ENCODE results near the gene SEMA7A. TPM values are rescaled to one million over a fixed set of nuclear protein-coding genes. Genes with fewer than 3 reads are reported as not detected.
"Not testable (repeated sequence)": the region's sequence is repeated elsewhere in the genome, so short reads cannot be mapped to it uniquely, and the experiment has no call there.

The SEMA7A gene
- total RNA-seq, 3 donors from 2014 or later, result 187 to 215 (median 195) TPM

DNA sequence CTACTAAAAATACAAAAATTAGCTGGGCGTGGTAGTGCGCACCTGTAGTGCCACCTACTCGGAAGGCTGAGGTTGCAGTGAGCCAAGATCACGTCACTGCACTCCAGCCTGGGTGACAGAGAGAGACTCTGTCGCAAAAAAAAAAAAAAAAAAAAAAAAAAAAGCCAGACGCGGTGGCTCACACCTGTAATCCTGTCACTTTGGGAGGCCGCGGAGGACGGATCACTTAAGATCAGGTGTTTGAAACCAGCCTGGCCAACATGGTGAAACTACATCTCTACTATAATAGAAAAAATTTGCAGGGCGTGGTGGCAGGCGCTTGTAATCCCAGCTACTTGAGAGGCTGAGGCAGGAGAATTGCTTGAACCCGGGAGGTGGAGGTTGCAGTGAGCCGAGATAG, 26.0 kb upstream of the SEMA7A start:
- Mint-ChIP-seq H3K36me3 (ENCODE audit: insufficient read depth) (peaks cover 13% of the 10 kb centered on the region), H3K4me3 (peak overlapping the region; percentile 98), H3K4me1 (ENCODE audit: low read depth) (peaks cover 35% of the 10 kb centered on the region)
- not testable (repeated sequence) for H3K9me3 Mint-ChIP-seq; DNase-seq; H3K27me3 Mint-ChIP-seq (ENCODE audit: low read depth); ATAC-seq

DNA sequence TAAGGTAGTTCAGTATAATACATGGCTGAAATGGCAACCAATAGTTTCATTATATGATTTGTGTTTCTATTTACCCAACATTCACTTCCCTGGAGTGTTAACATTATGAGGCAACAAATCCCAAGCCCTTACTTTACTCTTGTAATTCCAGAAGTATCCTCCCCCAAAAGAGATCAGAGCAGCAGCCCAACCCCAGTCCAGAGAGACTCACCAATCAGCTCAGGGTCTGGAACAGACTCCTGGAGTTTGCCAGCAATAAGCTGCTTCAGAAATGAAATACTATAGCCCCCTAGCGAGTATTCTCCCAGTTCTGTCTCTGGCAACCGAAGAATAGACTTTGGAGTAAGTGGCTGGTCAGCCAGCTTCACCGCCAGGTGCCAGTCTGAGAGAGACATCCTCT, 24.7 kb upstream of the SEMA7A start:
- ATAC-seq (no peak), DNase-seq (no peak)
- Mint-ChIP-seq H3K27me3 (ENCODE audit: low read depth) (no peaks in the 10 kb centered on the region), H3K36me3 (ENCODE audit: insufficient read depth) (peaks cover 13% of the 10 kb centered on the region), H3K4me1 (ENCODE audit: low read depth) (peaks cover 37% of the 10 kb centered on the region), H3K4me3 (no peak overlapping the region), H3K9me3 (no peaks in the 10 kb centered on the region)

DNA sequence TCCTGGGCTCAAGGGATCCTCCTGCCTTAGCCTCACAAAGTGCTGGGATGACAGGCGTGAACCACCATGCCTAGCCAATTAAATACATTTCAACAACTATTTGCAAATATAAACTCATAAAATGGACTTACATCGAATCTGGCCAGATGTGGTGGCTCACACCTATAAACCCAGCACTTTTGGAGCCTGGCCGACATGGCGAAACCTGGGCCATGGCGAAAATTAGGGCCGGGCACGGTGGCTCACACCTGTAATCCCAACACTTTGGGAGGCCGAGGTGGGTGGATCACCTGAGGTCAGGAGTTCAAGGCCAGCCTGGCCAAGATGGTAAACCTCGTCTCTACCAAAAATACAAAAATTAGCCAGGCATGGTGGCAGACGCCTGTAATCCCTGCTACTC, 23.3 kb upstream of the SEMA7A start:
- Mint-ChIP-seq H3K36me3 (ENCODE audit: insufficient read depth) (peaks cover 13% of the 10 kb centered on the region), H3K4me1 (ENCODE audit: low read depth) (peaks cover 27% of the 10 kb centered on the region)
- DNase-seq; H3K4me3 Mint-ChIP-seq; ATAC-seq; H3K27me3 Mint-ChIP-seq (ENCODE audit: low read depth); H3K9me3 Mint-ChIP-seq: not testable (repeated sequence)

DNA sequence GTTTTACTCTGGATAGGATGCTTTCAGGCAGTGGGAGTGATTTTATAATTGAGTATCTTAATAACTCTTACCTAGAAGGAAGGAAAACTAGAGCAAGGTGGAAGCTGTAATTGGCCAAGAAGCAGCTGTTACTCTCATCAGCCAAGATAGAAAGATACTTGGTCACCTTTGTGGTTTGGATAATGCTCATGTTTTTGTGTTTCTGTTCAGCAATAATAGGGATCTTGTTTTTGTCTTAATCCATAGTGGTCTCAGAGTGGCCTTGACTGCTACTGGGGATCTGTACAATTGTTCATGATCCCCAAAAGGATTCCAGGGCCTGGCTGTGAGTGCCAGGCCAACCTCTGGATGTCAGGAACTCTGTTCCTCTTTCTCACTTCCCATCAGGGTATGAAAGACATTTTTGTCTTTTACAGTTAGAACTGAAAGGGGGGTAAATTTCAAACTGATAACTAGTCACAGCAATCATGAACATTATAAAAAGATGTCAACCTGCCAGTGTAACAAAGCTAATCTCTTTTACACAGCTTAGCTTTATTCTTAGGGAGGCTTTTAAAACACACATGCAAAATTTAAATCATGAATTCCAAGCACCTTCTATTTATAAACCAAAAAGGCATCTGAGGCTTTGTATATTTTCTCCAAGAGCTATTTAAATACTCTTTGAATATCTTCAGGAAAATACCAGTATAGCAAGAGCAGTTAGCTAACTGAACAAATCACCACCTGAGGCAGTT, 21.2 kb upstream of the SEMA7A start:
- no peak for ATAC-seq
- Mint-ChIP-seq H3K4me1 (ENCODE audit: low read depth) (peaks cover 15% of the 10 kb centered on the region), H3K4me3 (no peak overlapping the region), H3K27me3 (ENCODE audit: low read depth) (no peaks in the 10 kb centered on the region), H3K9me3 (no peaks in the 10 kb centered on the region), H3K36me3 (ENCODE audit: insufficient read depth) (peaks cover 31% of the 10 kb centered on the region)
- DNase-seq, result no peak

DNA sequence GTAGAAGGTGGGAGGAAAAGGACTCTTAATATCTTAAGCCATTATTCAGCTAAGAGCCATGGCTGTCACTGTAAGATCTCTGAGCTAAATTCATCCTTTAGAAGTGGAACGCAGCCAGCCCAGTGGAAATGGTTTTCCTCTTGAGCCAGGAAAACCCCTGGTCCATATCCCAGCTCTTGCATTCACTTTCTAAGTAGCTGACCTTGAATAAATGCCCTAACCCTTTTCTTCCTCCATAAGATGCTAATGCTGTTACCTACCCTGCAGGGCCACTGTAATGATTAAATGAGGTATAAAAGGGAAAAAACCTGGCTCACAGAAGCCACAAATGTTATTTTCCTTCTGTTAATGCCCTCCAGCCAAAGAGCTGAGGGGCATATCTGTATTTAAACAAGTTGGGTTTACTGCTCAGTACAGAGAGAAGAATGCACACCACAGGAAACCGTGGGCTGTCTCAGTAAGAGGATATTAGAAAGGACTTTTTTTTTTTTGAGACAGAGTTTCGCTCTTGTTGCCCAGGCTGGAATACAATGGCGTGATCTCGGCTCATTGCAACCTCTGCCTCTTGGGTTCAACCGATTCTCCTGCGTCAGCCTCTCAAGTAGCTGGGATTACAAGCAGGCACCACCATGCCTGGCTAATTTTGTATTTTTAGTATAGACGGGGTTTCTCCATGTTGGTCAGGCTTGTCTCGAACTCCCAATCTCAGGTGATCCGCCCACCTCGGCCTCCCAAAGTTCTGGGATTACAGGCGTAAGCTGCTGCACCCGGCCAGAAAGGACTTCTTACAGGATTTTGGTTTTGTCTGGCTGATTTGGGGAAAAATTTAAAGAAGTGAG, 20.4 kb upstream of the SEMA7A start:
- ATAC-seq, result no peak
- Mint-ChIP-seq H3K36me3 (ENCODE audit: insufficient read depth) (peaks cover 38% of the 10 kb centered on the region), H3K4me1 (ENCODE audit: low read depth) (peaks cover 15% of the 10 kb centered on the region), H3K9me3 (no peaks in the 10 kb centered on the region), H3K27me3 (ENCODE audit: low read depth) (no peaks in the 10 kb centered on the region), H3K4me3 (no peak overlapping the region)
- DNase-seq, result no peak

DNA sequence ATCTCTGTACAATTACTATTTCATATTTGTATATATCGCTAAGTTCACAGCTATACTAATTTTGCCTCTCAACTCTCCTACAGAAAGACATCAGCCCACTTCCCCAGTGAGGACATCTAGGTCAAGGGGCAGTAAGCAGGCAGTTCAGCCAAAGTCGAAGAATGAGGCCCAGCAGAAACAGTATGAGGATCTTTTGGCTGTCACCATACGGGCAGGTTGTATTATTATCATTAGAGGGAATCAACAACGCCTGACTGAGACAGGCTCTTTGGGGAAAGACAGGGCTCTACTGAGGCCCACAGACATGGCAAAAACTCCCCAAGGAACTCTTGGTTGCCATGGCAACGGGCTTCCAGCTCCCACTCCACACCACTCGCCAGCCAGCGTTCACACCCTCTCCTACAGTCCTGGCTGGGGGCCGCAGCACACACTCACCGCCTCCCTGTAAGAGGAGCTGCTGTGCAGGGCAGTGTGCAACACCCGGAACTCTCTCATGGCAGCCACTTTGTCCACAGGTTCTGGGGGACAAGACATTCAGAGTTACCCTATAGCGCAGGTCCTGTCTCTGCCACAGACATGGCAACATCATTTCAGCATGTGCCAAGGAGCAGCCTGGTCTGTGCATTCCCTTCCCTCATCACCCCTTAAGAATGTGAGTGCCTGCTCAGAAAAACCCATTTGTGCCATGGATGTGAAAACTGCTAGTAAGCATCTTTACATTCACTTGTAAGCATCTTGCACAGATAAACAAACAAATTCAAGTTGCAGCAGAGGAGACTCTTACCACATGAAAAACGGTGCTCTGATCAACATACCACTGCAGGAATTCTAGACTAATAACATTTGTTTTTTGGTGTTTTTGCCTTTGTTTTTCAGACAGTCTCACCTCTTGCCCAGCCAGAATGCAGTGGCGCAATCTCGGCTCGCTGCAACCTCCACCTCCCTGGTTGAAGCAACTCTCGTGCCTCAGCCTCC, 18.4 kb upstream of the SEMA7A start:
- H3K36me3 Mint-ChIP-seq (ENCODE audit: insufficient read depth), result peaks cover 42% of the 10 kb centered on the region
- H3K27me3 Mint-ChIP-seq (ENCODE audit: low read depth), result no peaks in the 10 kb centered on the region
- no peak for ATAC-seq
- peaks cover 10% of the 10 kb centered on the region for H3K4me1 Mint-ChIP-seq (ENCODE audit: low read depth)
- H3K4me3 Mint-ChIP-seq, result no peak overlapping the region
- no peaks in the 10 kb centered on the region for H3K9me3 Mint-ChIP-seq
- no peak for DNase-seq

DNA sequence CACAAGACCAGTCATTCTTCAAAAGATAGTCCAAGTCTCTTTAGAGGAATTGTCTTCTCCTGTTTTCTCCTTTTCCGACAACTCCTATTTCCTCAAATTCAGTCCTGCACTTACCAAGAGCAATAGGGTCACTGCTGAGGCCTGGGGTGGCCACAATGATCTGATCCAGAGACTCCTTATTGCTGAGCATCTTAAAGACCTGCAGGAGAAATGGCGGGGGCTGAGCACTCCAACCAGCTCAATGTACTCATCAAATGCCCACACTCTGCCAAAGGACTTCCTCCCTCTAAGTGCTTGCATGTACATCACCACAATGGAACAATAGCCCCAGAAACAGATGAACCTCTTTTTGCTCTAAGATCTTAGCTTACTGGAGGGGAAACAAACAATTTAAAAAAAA, 17.6 kb upstream of the SEMA7A start:
- Mint-ChIP-seq H3K36me3 (ENCODE audit: insufficient read depth) (peaks cover 46% of the 10 kb centered on the region), H3K4me3 (no peak overlapping the region), H3K4me1 (ENCODE audit: low read depth) (peaks cover 10% of the 10 kb centered on the region), H3K9me3 (no peaks in the 10 kb centered on the region), H3K27me3 (ENCODE audit: low read depth) (no peaks in the 10 kb centered on the region)
- no peak for ATAC-seq
- DNase-seq, result no peak

DNA sequence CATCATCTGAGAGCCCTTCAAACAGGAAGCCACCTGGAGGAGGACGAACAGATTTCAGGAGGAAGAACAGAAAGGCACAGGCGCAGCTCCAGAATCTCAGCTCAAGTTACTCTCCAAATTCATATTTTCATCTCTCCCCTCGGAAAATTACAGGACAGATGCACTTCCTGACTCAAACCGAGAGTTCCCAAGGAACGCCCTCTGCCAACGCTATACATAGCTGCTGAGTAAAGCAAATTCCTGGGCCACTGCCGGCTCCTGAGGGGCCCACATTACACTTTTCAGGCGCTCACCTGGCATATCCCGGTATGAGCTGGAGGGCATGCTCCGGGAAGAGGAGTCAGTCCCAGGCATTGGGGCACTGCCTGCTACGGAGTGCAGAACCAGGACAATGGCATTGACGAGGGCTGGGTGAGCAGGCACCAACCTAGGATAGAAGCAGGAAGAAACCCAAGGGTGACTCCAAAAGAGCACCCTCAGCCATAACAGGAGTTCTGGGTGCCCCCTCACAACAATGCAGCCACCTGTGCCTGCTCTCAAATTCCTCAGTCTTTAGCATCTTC, 16.0 kb upstream of the SEMA7A start:
- Mint-ChIP-seq H3K9me3 (no peaks in the 10 kb centered on the region), H3K4me1 (ENCODE audit: low read depth) (peaks cover 10% of the 10 kb centered on the region), H3K27me3 (ENCODE audit: low read depth) (no peaks in the 10 kb centered on the region), H3K36me3 (ENCODE audit: insufficient read depth) (peaks cover 50% of the 10 kb centered on the region), H3K4me3 (no peak overlapping the region)
- no peak for DNase-seq
- ATAC-seq, result no peak

DNA sequence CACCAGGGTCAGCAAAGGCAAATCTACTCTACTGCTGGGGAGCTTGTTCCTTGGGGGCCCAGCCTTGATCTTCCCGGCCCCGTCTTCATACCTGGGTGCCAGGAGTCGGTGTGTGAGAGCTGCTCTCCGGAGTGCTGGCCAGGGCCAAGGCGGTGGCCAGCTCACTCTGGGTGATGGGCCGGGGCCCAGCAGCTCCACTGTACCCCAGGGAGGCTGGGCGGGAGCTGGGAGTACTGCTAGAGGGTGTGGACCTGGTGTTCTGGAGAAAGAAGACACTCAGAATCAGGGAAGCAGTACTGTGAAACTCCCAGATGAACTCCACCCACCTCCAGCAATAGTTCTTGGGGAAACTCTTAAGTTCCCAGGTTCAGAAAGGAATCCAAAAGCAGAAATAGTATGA, 15.3 kb upstream of the SEMA7A start:
- Mint-ChIP-seq H3K36me3 (ENCODE audit: insufficient read depth) (peaks cover 53% of the 10 kb centered on the region), H3K4me1 (ENCODE audit: low read depth) (peaks cover 5% of the 10 kb centered on the region)
- ATAC-seq, result no peak

DNA sequence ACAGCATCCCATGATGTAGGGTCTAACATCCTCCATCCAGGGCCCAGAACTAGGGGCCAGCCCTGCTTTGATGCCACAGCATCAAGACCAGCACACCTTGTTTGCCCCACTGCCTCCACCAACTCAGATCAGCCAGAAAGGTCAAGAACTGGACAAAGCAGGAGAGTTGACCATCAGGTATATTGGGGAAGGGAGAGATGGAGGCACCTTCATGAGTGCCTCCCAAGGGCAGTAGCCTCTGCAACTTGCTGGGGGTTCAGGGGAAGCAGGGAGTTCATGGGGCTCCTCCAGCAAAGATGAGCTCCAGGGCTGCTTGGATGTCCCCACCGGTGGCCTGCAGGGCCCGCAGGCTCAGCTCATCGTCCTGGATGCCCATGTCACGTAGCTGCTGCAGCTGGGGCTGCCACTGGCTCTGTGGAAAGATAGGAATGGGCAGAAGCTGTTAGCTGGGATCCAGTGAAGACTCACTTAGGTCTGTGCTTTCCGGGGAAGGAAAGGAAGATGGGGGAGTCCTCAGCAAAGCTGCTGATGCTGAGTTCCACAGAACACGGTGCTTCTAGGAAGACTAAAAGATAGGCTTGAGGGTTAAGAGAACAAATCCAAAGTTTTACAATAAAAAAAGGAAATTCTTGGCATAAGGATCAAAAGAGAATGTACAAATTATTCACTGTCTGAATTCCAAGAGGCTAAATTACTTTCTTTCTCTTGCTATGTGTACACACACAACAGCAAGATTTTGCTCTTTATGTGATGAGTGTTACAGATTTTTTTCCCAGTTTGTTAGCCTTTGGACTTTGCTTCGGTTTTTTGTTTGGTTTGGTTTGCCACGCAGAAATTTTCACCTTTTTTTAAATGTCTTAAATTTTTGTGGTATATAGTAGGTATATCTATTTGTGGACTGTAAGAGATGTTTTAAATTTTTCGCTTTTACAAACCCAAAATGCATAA, 12.3 kb upstream of the SEMA7A start:
- Mint-ChIP-seq H3K36me3 (ENCODE audit: insufficient read depth) (peaks cover 47% of the 10 kb centered on the region), H3K4me1 (ENCODE audit: low read depth) (no peaks in the 10 kb centered on the region), H3K4me3 (no peak overlapping the region), H3K9me3 (no peaks in the 10 kb centered on the region), H3K27me3 (ENCODE audit: low read depth) (no peaks in the 10 kb centered on the region)
- DNase-seq (no peak), ATAC-seq (no peak)

More for the DNA sequence above, 15.3 kb upstream of the SEMA7A start:
- no peak for DNase-seq
- H3K9me3 Mint-ChIP-seq, result no peaks in the 10 kb centered on the region
- no peak overlapping the region for H3K4me3 Mint-ChIP-seq
- H3K27me3 Mint-ChIP-seq (ENCODE audit: low read depth), result no peaks in the 10 kb centered on the region

DNA sequence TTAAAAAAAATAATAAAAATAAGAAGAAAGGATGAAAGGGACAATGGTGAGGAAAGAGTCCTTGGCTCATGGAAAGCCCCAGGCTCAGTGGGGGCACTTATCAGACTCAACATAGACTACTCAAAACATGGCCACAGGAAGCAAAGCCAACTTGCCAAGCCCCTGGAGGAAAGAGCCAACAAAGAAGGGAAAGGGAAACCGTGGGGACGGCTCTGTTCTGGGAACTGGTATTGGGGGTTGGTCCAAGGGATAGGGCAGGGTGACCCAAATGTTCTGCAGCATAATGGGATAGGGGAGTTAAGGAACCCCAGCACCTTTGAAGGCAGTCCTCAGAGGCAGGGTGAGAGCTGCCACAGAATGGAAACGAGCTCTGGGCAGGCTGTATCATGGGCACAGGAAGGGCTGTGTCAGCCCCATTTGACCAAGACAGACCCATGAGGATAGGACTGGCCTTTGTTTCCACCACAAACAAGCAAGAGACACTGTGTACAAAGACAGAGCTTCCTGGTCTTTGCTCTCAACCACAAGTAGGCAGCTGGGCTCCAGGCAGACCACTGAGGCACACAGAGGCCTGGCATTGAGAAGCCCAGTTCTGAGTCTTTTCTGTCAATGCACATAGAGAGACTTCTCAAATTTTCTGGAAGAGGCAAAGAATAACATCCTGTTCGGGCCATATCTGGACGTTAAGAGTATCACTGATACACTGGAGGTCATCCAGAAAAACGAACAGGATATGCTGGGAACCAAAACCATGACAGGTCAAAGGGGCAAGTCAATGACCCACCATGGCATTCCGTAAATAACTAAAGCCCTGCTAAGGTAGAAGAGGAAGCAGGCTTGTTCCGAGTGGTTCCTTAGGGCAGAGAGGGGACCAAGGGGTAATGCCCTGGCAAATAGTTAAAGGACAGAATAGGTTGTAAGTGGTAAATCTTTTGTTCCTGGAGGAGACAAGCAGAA, 10.6 kb upstream of the SEMA7A start:
- H3K36me3 Mint-ChIP-seq (ENCODE audit: insufficient read depth), result peaks cover 30% of the 10 kb centered on the region
- no peak for ATAC-seq
- H3K4me3 Mint-ChIP-seq, result no peak overlapping the region
- no peaks in the 10 kb centered on the region for H3K27me3 Mint-ChIP-seq (ENCODE audit: low read depth)
- H3K4me1 Mint-ChIP-seq (ENCODE audit: low read depth), result no peaks in the 10 kb centered on the region
- H3K9me3 Mint-ChIP-seq, result no peaks in the 10 kb centered on the region
- no peak for DNase-seq

DNA sequence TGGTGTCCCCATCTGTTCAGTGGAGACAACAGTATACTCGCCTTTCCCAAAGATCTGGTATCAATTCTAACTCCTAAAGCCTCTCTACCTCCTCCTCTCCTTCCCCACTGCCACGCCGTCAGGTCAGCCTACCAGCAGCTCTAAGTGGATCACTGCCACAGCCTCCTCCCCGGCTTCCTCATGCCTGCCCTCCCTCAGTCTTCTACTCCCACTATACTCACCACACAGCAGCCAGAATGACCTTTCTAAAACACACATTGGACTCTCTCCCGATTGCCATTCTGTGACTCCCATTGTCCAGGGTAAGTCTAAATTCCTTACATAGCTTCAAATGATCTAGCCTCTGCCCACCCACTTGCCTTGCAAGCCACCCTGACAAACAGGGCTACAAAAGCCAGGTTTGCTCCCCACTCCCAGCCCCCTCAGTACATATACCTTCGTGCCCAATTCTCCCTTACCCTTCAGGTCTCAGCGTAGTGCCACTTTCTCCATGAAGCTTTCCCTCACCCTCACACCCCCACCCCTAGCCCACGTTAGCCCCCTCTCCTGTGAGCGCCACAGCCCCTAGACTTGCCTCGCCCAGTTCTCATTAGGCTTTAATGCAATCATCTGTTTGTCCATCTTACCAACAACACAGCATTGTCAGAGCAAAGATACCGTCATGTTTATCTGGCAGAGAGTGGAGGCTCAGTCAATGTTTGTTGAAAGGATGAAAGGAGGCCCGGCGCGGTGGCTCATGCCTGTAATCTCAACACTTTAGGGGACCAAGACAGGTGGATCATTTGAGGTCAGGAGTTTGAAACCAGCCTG, 9.5 kb upstream of the SEMA7A start:
- no peak for ATAC-seq
- no peak for DNase-seq
- no peak overlapping the region for H3K4me3 Mint-ChIP-seq
- H3K4me1 Mint-ChIP-seq (ENCODE audit: low read depth), result peaks cover 6% of the 10 kb centered on the region
- no peaks in the 10 kb centered on the region for H3K27me3 Mint-ChIP-seq (ENCODE audit: low read depth)
- H3K36me3 Mint-ChIP-seq (ENCODE audit: insufficient read depth), result peaks cover 23% of the 10 kb centered on the region
- H3K9me3 Mint-ChIP-seq, result no peaks in the 10 kb centered on the region
